Tibial artery (tissue), 4 donors: Measurements from ENCODE around the gene MEIS2.

Source experiments
- DNase-seq, 2 donors: peaks; one replicate each; pipeline ENCODE4 v3.0.0-alpha.2; 2019
- H3K27ac ChIP-seq, 2 donors: fragments of 200-600 bp; sonication (generic) in 1 of 2; 1 replicate in 1 of 2; 2 replicates in 1 of 2; pipeline ENCODE4 v1.5.1; 2018 to 2019; ENCODE audit warnings: mild to moderate bottlenecking in 1 of 2
- H3K27me3 ChIP-seq, 2 donors: fragments of 200-600 bp; sonication (generic) in 1 of 2; one replicate each; pipeline versions ENCODE4 v1.5.1 to v1.6.0; 2016 to 2019
- H3K36me3 ChIP-seq, 3 donors: fragments of 200-600 bp; sonication (generic) in 2 of 3; one replicate each; pipeline ENCODE4 v1.5.1; 2016 to 2019; ENCODE audit warnings: mild to moderate bottlenecking in 2 of 3
- H3K4me1 ChIP-seq, 4 donors: fragments of 200-600 bp; sonication (generic) in 2 of 4; 1 replicate in 3 of 4; 2 replicates in 1 of 4; pipeline ENCODE4 v1.5.1; 2016 to 2019
- H3K4me3 ChIP-seq, 2 donors: fragments of 200-600 bp; sonication (generic) in 1 of 2; 1 replicate in 1 of 2; 2 replicates in 1 of 2; pipeline ENCODE4 v1.5.1; 2018 to 2019; ENCODE audit warnings: mild to moderate bottlenecking in 2 of 2
- H3K9me3 ChIP-seq, 3 donors: fragments of 200-600 bp; sonication (generic) in 1 of 3; one replicate each; pipeline ENCODE4 v1.5.1; 2016 to 2019
- CTCF ChIP-seq, 2 experiments: fragments of 200-600 bp in 1 of 2; fragments of 450-650 bp in 1 of 2; IDR thresholded peaks; one replicate each; pipeline ENCODE4 v1.5.1; 2017 to 2019; ENCODE audit warnings: antibody characterized with exemption in 2 of 2, mild to moderate bottlenecking in 1 of 2, moderate library complexity in 1 of 2
- intact Hi-C: fragments of 100-400 bp; cut with DNase I; formaldehyde crosslinking; loops from one replicate; pipeline ENCODE4 v1.15.0; 2023; ENCODE audit warnings: low total_unique reads

The MEIS2 gene

DNA sequence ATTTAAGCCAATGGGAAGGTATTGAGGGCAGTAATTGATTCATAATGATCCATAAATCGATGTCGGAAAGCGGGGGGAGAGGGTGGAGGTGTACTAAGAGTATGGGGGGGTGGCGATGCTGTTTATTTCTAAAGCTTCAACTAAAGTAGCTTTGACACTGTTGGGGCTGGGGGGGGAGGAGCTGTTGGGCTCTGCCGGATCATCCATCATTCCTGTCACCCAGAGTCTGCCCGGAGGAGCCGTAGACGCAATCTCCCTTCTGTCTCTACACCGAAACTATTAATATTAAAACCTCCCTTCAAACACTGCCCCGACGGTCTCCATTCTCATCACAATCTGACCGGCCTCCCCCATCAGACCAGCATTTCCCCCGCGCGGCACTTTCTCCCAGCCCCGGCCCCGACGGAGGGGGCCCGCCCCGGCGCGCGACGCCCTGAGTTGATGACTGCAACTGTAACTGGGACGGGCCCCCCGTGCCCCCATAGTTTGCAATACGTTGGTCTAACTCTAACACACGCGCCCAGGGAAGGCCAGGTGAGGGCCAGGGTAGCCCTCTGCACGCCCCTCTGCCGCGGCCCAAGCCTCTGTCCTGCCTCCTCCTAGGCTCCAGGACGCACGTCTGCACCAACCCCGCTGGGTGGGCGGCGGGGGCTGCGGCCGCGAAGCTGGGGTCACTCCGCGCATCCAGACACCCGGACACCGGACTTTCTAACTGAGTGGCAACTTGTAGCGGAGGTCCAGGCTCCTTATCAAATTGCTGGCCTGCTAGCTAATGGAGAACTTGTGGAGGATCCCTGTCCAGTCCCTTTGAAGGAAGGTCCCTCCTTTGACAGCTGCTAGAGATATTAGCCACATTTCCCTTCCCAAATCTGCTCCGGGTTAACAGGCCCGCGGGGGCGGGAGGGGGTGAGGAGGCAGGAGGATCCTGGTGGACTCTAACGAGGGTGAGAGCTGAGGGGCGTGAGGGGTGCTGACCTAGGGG, 212.0 kb downstream of the MEIS2 start:
- Histone ChIP-seq H3K4me3 (peak overlapping the region in 1 of 2 donors; percentile 4), H3K36me3 (peaks cover 4 to 16% (median 4%) of the 10 kb centered on the region in 3 donors), H3K4me1 (peaks cover 0 to 24% (median 19%) of the 10 kb centered on the region in 4 donors), H3K27ac (no peak overlapping the region), H3K27me3 (peaks cover 0 to 47% of the 10 kb centered on the region in 2 donors), H3K9me3 (peaks cover 0 to 4% (median 0%) of the 10 kb centered on the region in 3 donors)
- TF ChIP-seq CTCF (IDR thresholded peaks at IDR 0.05): no peak
- intact Hi-C loops: loop anchor here (10.0 kb wide), 2 partner anchors 216 to 996 kb away; partner anchors contain the start of gene MEIS2
- no peak for DNase-seq

- peaks cover 0 to 33% (median 27%) of the 10 kb centered on the region in 4 donors for H3K4me1 ChIP-seq
- H3K27me3 ChIP-seq: peaks cover 0 to 56% of the 10 kb centered on the region in 2 donors
- TF ChIP-seq CTCF (IDR thresholded peaks at IDR 0.05): no peak
- no peak overlapping the region for H3K27ac ChIP-seq
- H3K4me3 ChIP-seq: peak overlapping the region in 1 of 2 donors; percentile 27
- intact Hi-C loops: loop anchor here (10.0 kb wide), 2 partner anchors 217 to 997 kb away; partner anchors contain the start of gene MEIS2
- peaks cover 0 to 13% (median 0%) of the 10 kb centered on the region in 3 donors for H3K36me3 ChIP-seq
- DNase-seq: no peak
- H3K9me3 ChIP-seq: peaks cover 0 to 4% (median 0%) of the 10 kb centered on the region in 3 donors
These were observed 213.0 kb downstream of the MEIS2 start for GRCh38 chr15:36887214-36887961.

DNA sequence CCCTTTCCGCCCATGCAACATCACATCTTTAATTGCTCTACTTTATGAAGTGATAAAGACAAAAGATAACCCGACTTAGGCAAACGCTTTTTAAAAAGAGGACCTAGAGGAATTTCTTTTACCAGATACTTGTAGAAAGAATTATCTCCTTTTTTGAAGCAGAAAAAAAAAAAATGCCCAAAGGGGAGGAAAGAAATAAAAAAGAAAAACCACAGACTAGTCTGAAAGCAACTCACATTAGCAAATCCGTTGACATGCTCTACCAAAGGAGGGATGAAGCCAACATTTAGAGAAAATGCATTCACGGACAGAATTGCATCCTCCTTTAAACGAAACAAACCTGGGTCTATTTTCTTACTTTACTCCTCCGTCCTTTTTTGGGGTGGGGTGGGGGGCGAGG, 213.6 kb downstream of the MEIS2 start:
- H3K27ac ChIP-seq: no peak overlapping the region
- intact Hi-C loops: loop anchor here (10.0 kb wide), 2 partner anchors 218 to 998 kb away; partner anchors contain the start of gene MEIS2
- no peak overlapping the region for H3K4me3 ChIP-seq
- H3K4me1 ChIP-seq: peaks cover 0 to 35% (median 28%) of the 10 kb centered on the region in 4 donors
- peaks cover 0 to 4% (median 0%) of the 10 kb centered on the region in 3 donors for H3K9me3 ChIP-seq
- H3K27me3 ChIP-seq: peaks cover 0 to 63% of the 10 kb centered on the region in 2 donors
- TF ChIP-seq CTCF (IDR thresholded peaks at IDR 0.05): no peak
- DNase-seq: no peak
- H3K36me3 ChIP-seq: peaks cover 0 to 7% (median 0%) of the 10 kb centered on the region in 3 donors

- no peak overlapping the region for H3K4me3 ChIP-seq
- peaks cover 0 to 2% (median 0%) of the 10 kb centered on the region in 3 donors for H3K36me3 ChIP-seq
- peaks cover 0 to 68% of the 10 kb centered on the region in 2 donors for H3K27me3 ChIP-seq
- peaks cover 0 to 4% (median 0%) of the 10 kb centered on the region in 3 donors for H3K9me3 ChIP-seq
- H3K27ac ChIP-seq: no peak overlapping the region
- intact Hi-C loops: loop anchor here (10.0 kb wide), 2 partner anchors 219 to 999 kb away; partner anchors contain the start of gene MEIS2
- no peak for TF ChIP-seq CTCF (IDR thresholded peaks at IDR 0.05)
- peaks cover 0 to 35% (median 28%) of the 10 kb centered on the region in 4 donors for H3K4me1 ChIP-seq
- no peak for DNase-seq
These were observed 214.2 kb downstream of the MEIS2 start for GRCh38 chr15:36886191-36886590.

GRCh38 chr15:36885771-36886170, 214.6 kb downstream of the MEIS2 start:
- H3K9me3 ChIP-seq: peaks cover 0 to 4% (median 0%) of the 10 kb centered on the region in 3 donors
- H3K4me1 ChIP-seq: peaks cover 0 to 38% (median 29%) of the 10 kb centered on the region in 4 donors
- H3K27me3 ChIP-seq: peaks cover 2 to 72% of the 10 kb centered on the region in 2 donors
- no peak for DNase-seq
- no peak overlapping the region for H3K27ac ChIP-seq
- no peak for TF ChIP-seq CTCF (IDR thresholded peaks at IDR 0.05)
- no peak overlapping the region for H3K4me3 ChIP-seq
- intact Hi-C loops: loop anchor here (10.0 kb wide), 2 partner anchors 219 to 999 kb away; partner anchors contain the start of gene MEIS2
- no peaks in the 10 kb centered on the region for H3K36me3 ChIP-seq
